ENCODE data around the gene RPTOR.

The RPTOR gene

GRCh38 chr17:80805032-80805751 lies 260.6 kb downstream of the RPTOR start:
- peaks cover 19% of the 10 kb centered on the region for H3K9me3 ChIP-seq (ENCODE audit: insufficient read depth, low read length, severe bottlenecking)
- TF ChIP-seq CTCF (IDR thresholded peaks at IDR 0.05; ENCODE audit: borderline replicate concordance, extremely low read depth, low read length, poor library complexity, severe bottlenecking) (no peak), EZH2 (IDR thresholded peaks at IDR 0.05; ENCODE audit: borderline replicate concordance, low read depth, low read length, severe bottlenecking) (no peak)
- H3K27ac ChIP-seq (ENCODE audit: low read length) = no peak overlapping the region
- H3K27me3 ChIP-seq (ENCODE audit: insufficient read depth, low read length, poor library complexity) = no peaks in the 10 kb centered on the region
- no peak overlapping the region for H3K4me2 ChIP-seq (ENCODE audit: insufficient read depth, low read length)
- ATAC-seq (ENCODE audit: insufficient read depth, low read depth) = no peak
- H3K79me2 ChIP-seq (ENCODE audit: insufficient read depth, low read length) = no peaks in the 10 kb centered on the region
- H3K36me3 ChIP-seq (ENCODE audit: insufficient read depth, low read length) = peaks cover 35% of the 10 kb centered on the region
- H3K4me3 ChIP-seq (ENCODE audit: low read depth in 1 of 2, low read length in 2 of 2) = no peak overlapping the region
- no peak overlapping the region for H2AFZ ChIP-seq (ENCODE audit: low read depth, low read length)
- H4K20me1 ChIP-seq (ENCODE audit: insufficient read depth, low read length) = no peaks in the 10 kb centered on the region
- no peaks in the 10 kb centered on the region for H3K4me1 ChIP-seq (ENCODE audit: insufficient read depth, low read length)
- no peak overlapping the region for H3K9ac ChIP-seq (ENCODE audit: low read depth, low read length)
- DNase-seq = no peak

- TF ChIP-seq EZH2 (IDR thresholded peaks at IDR 0.05; ENCODE audit: borderline replicate concordance, low read depth, low read length, severe bottlenecking) (no peak), CTCF (IDR thresholded peaks at IDR 0.05; ENCODE audit: borderline replicate concordance, extremely low read depth, low read length, poor library complexity, severe bottlenecking) (no peak)
- Histone ChIP-seq H3K4me2 (ENCODE audit: insufficient read depth, low read length) (no peak overlapping the region), H2AFZ (ENCODE audit: low read depth, low read length) (no peak overlapping the region), H3K9ac (ENCODE audit: low read depth, low read length) (no peak overlapping the region), H3K4me1 (ENCODE audit: insufficient read depth, low read length) (no peaks in the 10 kb centered on the region), H3K27me3 (ENCODE audit: insufficient read depth, low read length, poor library complexity) (no peaks in the 10 kb centered on the region), H3K27ac (ENCODE audit: low read length) (no peak overlapping the region), H4K20me1 (ENCODE audit: insufficient read depth, low read length) (no peaks in the 10 kb centered on the region), H3K36me3 (ENCODE audit: insufficient read depth, low read length) (peaks cover 43% of the 10 kb centered on the region), H3K79me2 (ENCODE audit: insufficient read depth, low read length) (no peaks in the 10 kb centered on the region), H3K4me3 (ENCODE audit: low read depth in 1 of 2, low read length in 2 of 2) (no peak overlapping the region), H3K9me3 (ENCODE audit: insufficient read depth, low read length, severe bottlenecking) (peaks cover 19% of the 10 kb centered on the region)
- ATAC-seq (ENCODE audit: insufficient read depth, low read depth) = no peak
- no peak for DNase-seq
Measured at GRCh38 chr17:80807014-80807413, 262.4 kb downstream of the RPTOR start.

DNA sequence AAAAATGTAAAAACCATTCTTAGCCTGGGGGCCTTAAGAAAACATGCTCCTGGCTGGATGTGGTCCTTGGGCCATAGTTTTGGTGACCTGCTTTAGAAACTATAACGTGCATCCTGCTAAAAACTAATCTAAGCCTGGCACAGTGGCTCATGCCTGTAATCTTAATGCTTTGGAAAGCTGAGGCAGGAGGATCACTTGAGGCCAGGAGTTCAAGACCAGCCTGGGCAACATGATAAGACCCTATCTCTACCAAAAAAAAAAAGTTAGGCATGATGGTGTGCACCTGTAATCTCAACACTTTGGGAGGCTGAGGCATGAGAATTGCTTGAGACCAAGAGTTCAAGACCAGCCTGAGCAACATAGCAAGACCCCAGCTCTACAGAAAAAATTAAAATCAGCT lies 263.2 kb downstream of the RPTOR start:
- ATAC-seq (ENCODE audit: insufficient read depth, low read depth) (no peak), DNase-seq (no peak)
- no peak overlapping the region for H3K27ac ChIP-seq (ENCODE audit: low read length)
- no peak overlapping the region for H2AFZ ChIP-seq (ENCODE audit: low read depth, low read length)
- TF ChIP-seq EZH2 (IDR thresholded peaks at IDR 0.05; ENCODE audit: borderline replicate concordance, low read depth, low read length, severe bottlenecking) (no peak), CTCF (IDR thresholded peaks at IDR 0.05; ENCODE audit: borderline replicate concordance, extremely low read depth, low read length, poor library complexity, severe bottlenecking) (no peak)
- no peak overlapping the region for H3K4me3 ChIP-seq (ENCODE audit: low read depth in 1 of 2, low read length in 2 of 2)
- no peak overlapping the region for H3K9ac ChIP-seq (ENCODE audit: low read depth, low read length)
- no peak overlapping the region for H3K4me2 ChIP-seq (ENCODE audit: insufficient read depth, low read length)
- peaks cover 43% of the 10 kb centered on the region for H3K36me3 ChIP-seq (ENCODE audit: insufficient read depth, low read length)
- no peaks in the 10 kb centered on the region for H4K20me1 ChIP-seq (ENCODE audit: insufficient read depth, low read length)
- H3K9me3 ChIP-seq (ENCODE audit: insufficient read depth, low read length, severe bottlenecking) = peaks cover 19% of the 10 kb centered on the region
- no peaks in the 10 kb centered on the region for H3K79me2 ChIP-seq (ENCODE audit: insufficient read depth, low read length)
- no peaks in the 10 kb centered on the region for H3K4me1 ChIP-seq (ENCODE audit: insufficient read depth, low read length)
- H3K27me3 ChIP-seq (ENCODE audit: insufficient read depth, low read length, poor library complexity) = no peaks in the 10 kb centered on the region
